NCI-H2196 (cell line): Measurements from ENCODE around the gene RALGAPA1.

Experiments used
- DNase-seq: peaks from one replicate; lab custom pipeline; 2025; ENCODE audit not compliant: unreplicated experiment; lab: John Stamatoyannopoulos, UW

RALGAPA1 gene

DNA sequence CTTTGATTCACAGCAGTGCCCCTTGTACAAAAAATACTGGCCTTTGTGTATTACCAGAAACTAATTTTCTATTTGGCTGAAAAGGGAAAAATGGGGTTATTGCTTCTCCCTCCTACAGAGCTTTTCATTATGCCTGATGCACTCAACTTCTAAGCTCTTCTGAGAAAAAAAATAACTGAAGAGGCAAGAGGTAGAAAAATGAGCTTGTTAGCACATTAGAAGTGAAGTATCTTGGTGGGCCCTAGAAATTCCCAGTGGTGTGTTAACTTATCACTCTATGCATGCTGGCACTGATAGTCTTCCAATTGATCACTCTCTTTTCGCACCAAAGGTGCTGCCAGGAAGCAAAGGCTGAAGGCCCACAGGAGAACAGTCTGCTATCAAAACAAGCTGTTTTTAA is 258.0 kb downstream of the RALGAPA1 start:
- no peak for DNase-seq

DNA sequence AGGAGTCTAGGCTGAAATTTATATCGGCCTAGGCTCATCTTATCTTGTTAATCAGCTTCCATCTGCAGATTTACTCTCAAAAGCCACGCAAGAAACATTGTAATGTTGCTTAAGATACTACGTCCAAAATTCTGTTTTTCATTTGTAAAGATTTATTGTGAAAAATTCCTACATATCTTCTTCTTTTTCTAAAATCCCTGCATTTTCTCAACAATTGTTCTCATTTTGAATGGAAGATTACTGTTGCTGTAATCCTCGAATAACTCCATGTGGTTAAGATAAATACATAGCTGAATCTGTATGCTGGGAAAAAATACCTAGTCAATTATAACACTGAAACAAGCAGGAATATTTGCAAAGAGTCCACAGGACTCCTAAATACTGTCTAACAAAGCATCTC is 259.5 kb downstream of the RALGAPA1 start:
- no peak for DNase-seq

DNA sequence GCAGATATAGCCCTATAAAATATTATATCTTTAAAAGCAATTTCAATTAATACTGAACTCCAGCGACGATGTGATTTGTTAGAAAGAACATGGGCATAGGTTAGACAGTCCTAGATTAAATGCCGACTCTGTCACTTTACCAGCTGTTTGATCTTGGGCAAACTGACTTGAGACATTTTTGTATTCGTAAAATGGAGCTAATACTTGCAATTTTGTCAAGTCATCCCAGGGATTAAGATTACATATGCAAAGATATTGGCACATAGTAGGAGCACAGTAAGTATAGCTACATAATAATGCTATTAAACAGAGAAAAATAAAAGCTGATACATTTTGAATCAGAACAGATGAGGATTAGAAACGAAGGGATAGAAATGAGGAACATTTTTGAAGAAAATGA is 266.1 kb downstream of the RALGAPA1 start:
- DNase-seq, result no peak

DNA sequence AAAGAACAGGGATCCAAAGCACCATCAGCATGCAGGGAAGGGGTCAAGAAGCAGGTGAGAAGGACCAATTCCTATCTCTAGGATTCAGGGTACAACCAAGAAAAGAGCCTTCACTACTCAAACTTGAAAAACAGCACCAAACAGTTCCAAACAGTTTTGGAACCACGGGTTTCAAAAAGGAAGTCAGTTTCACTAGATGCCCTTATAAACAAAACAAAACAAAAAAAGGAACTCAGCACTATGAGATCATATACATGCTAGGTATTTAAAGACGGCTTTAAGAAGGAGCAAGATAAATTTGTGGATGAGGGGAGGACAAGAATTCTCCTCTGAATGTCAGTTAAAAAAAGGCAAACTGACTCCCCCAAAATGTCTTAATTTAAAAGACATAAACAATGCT is 269.1 kb downstream of the RALGAPA1 start:
- no peak for DNase-seq

DNA sequence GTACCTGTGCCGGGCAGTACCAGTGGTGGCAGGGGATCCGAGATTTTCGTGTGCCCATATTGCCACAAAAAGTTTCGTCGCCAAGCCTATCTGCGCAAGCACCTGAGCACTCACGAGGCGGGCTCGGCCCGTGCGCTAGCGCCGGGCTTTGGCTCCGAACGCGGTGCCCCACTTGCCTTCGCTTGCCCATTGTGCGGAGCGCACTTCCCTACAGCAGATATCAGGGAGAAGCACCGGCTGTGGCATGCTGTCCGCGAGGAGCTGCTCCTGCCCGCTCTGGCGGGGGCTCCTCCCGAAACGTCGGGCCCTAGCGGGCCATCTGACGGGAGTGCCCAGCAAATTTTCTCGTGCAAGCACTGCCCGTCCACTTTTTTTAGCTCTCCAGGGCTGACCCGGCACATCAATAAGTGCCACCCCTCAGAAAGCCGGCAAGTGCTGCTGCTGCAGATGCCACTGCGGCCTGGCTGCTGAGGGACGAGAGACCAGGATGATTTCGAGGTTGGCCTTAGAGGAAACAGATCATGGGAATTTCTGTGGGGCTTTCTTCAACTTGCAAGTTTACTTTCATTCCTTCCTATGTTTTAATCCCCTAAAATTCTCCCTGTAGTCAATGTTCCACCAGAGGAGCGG is 273.5 kb downstream of the RALGAPA1 start:
- DNase-seq, result no peak

DNA sequence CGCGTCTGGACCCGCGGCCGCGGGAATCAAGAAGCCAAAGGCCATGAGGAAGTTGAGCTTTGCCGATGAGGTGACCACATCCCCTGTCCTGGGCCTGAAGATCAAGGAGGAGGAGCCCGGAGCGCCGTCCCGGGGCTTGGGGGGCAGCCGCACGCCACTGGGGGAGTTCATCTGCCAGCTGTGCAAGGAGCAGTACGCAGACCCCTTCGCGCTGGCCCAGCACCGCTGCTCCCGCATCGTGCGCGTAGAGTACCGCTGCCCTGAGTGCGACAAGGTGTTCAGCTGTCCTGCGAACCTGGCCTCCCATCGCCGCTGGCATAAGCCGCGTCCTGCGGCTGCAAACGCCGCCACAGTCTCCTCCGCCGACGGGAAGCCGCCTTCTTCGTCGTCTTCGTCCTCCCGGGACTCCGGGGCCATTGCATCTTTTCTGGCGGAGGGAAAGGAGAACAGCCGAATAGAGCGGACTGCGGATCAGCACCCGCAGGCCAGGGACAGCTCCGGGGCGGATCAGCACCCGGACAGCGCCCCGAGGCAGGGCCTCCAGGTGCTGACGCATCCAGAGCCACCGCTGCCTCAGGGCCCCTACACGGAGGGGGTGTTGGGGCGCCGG is 274.1 kb downstream of the RALGAPA1 start:
- DNase-seq, result peak; percentile 10

DNA sequence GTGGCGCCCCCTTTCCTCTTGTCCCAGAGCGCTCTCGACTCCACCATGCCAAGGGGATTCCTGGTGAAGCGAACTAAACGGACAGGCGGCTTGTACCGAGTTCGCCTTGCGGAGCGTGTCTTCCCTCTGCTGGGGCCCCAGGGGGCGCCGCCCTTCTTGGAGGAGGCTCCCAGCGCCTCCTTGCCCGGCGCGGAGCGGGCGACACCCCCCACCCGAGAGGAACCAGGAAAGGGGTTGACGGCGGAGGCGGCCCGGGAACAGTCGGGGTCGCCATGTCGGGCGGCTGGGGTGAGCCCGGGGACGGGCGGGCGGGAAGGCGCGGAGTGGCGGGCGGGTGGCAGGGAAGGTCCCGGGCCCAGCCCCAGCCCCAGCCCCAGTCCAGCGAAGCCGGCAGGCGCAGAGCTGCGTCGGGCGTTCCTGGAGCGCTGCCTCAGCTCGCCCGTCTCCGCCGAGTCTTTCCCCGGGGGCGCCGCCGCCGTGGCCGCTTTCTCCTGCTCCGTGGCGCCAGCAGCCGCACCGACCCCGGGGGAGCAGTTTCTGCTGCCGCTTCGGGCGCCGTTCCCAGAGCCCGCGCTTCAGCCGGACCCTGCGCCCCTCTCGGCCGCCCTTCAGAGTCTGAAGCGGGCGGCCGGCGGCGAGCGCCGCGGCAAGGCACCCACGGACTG is 274.8 kb downstream of the RALGAPA1 start:
- peak; percentile 36 for DNase-seq

DNA sequence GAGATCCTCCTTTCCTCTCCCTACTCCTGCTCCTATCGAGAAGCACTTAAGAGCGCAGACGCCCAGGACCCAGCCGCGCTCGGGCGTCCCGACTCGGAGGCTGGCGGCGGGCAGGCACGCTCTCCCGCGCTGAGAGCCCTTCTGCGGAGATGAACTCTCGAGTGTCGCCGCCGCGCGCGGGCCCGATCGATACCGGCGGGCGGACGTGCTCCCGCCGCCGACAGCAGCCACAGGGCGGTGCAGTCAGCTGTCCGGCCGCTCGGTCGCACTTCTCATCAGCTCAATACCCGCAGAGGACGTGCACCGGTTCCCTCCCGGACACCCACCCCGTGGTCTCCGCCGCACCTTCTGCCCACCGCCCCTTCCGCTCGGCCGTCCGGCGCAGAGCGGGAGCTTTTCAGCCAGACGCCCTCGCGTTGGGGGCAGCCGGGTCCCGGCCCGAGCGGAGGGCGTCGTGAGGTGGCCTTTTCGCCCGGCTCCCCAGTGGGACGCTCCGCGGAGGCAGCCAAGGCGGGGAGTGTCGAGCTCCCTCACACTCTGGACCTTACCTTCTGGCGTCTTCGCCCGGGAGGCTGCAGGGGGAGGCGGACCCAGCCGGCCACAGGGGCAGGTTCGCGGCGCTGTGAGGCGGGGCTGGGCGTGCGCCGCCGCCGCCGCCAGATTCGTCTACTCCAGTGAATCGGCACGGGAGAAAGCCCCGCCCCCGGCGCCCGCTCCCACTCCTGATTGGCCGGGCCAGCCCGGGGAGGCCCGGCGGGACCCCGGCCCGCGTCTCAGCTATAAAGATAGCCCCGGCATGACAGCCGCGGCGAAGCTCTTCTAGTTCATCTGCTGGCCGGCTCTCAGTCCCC is 275.5 kb downstream of the RALGAPA1 start, which contains the start of gene INSM2:
Gene INSM2, plus strand, starts transcription at position 808 of the 851 bp plus-strand sequence. CDS start 89 bp downstream, outside the sequence.
- peak; percentile 89 for DNase-seq

DNA sequence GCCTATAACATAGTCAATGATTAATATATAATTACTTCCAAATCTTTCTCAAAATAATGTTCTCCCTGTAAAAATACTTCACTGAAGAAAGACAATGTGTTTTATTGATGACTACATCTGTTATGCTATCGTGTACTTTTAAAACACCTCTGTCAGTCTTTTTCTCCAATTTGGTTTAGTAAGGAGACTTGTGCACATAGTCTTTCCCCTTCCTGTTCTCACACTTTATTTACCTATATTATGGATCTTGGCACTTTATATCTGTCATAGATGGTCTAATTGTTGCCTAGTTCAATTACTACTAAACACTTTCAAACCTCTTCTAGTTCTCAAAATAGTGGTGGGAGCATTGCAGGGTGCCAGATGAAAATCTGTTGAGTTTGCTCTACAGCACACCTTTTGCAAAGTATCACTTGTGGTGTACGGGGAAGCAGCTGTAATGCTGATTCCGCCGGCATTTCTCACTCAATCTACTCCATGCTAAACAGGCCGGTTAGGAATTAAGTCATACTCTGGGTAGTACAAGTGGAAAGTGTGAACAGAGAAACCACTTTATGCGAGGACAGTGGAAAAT is 276.2 kb downstream of the RALGAPA1 start:
- DNase-seq, result peak; percentile 35

DNA sequence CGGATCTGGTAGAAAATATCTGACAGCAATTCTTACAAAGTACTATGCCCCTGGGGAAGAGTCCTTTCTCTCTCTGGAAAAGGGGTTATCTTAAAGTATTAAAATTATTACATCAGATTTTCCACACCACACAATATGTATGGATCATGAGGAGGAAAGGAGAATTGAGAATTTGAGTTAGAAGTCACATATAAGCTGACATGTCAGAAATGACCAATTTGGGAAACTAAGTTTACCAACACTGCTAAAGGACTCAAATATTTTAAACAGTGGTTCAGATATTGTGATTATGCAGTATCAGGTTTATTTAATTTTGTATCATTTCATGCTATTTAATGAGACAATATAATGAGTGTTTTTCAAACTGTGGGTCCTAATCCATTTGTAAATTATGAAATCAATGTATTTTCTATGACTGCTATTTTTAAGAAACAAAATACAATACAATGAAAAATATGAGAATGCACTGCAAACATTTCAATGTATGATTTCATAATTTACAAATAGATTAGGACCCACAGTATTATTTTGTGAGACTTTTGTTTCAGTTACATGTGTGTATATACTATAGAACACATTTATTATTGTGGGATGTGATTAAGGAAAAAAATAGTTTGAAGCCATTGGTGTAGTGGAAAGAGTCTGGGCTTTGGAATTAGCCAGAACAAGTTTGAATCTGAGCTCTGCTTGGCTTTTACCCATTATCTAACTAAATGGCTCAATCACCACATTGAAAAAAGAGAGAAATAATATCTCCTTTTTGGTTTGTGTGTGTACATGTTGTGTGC is 276.9 kb downstream of the RALGAPA1 start:
- DNase-seq, result no peak

DNA sequence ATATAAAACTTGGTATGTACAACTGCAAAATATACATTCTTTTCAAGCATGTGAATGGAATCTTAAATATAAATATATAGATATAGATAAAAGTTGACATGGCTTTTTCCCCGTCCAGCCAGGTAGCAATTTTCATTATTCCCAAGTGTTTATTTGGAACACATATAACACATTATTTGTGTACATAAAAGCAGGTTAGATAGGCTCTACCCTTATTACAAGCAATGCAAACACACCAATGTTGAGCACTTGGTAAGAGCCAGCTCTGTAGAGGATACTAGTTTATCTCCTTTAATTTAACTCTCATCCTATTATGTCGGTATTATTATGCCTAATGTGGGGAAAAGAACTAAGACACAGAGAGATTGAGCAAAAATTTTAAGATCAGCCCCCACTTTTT is 282.1 kb downstream of the RALGAPA1 start:
- no peak for DNase-seq

DNA sequence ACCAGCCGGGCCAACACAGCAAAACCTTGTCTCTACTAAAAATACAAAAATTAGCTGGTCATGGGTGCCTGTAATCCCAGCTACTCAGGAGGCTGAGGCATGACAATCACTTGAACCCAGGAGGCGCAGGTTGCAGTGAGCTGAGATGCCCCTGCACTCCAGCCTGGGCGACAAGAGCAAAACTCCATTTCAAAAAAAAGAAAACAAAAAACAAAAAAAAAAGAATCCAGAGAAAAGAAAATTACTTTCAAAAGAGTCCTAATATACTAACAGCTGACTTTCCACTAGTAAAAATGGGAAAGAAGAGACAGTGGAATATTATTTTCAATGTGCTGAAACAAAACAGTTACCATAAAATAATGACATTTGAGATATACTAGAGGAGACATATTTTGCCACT is 283.4 kb downstream of the RALGAPA1 start:
- DNase-seq, result no peak

DNA sequence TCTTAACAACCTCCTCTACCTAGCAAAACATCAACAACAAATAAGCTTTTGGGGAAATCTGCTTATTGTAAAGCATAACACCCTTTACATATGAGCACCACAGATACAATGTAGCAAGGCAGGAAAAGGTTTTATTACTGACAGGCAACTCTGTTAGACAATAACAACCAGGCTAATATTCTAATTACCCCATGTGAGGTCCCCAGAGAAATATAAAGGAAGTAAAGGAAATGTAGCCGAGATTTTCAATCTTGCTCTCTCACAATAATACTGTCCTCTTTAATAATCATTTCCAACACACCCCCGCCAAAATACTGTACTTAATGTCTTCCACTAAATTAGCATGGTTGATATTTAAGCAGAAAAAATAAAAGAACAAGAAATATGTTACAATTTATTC is 289.1 kb downstream of the RALGAPA1 start:
- DNase-seq, result no peak

DNA sequence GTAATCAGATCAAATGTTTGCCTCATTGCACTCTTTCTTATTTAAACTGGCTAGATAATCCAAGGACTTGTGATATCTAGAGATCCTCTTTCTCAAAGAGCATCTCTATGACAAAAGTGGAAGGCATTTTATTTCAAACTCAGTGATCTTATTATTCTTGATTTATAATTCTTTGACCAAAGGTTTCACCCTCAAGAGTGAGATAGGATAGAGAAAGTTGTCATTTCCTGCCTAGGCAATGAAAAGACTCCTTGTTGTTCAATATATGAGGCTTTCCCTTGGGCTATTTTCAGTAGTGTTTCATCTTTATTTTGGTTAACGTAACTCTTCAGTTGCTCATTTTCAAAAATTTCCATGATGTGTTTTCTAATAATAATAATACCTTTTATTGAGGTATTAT is 293.2 kb downstream of the RALGAPA1 start:
- DNase-seq, result no peak

DNA sequence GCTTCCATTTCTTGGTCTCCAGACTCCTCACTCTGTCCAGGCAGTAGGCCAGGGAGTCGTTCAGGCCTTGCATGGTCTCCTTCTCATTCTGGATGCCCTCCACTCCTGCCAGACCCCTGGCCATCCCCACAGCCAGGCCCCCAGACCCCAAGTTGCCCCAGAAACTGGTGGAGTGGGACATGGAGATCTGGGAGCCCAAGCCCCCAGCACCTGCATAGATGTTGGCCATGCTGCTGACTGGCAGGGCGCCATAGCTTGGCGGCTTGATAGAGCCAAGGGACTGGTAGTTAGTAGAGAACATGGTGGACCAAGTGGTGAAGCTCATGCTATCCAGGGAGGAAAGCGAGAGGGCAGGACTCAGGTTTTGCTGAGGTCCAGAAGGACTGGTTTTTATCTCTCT is 296.3 kb downstream of the RALGAPA1 start:
- DNase-seq, result no peak

DNA sequence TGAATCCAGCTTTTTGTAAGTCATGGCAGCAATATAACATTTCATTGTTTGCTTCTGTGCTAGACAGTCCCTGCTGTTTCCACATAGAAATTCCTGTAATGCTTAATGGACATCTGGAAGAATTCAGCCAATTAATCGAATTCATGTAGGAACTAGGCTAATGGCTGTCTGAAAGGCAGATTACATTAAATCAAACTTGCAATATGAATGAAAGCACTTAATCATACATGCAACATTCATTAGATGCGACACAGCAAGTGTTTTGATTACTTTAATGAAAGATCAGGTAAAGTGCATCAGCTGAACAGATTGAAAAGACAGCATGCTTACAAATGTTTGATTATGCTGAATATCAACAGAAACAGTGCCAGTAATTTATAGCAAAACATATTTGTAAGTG is 299.2 kb downstream of the RALGAPA1 start:
- DNase-seq, result no peak

DNA sequence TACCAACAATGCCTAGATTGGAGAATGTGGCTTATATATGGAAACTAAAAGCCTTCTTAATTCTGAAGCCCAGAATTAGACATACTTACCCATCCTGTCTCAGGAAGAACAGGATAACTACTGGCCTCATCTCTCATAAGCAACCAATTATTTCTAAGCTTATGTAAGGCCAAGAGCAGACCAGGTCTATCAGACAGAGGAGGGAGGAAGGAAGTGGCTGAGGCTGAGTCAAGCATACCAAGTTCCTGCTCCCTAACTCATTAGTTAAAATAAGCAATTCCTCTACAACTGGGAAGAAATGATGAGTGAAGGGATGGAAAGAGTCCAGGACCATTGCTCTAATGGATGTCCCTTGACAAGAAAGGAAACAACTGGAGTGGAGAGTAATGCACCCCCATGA is 302.2 kb downstream of the RALGAPA1 start:
- DNase-seq, result no peak

DNA sequence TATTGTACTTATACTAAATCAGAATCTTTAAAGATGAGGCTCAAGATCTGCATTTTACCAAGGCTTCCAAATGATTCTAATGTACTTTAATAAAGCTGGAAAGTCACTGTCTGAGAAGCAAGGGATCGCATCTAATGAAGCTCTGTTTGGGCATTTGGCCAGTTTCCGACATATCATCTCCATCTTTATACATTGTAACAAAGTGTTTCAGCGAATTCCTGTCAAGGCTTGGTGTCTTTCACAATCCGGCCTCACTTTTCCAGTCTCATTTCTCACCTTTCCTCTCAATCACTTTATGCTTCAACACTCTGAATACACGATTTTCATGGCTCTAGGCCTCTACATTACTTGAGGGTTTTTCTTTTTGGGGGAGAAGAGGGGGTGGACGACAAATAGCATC is 302.6 kb downstream of the RALGAPA1 start:
- DNase-seq, result no peak

DNA sequence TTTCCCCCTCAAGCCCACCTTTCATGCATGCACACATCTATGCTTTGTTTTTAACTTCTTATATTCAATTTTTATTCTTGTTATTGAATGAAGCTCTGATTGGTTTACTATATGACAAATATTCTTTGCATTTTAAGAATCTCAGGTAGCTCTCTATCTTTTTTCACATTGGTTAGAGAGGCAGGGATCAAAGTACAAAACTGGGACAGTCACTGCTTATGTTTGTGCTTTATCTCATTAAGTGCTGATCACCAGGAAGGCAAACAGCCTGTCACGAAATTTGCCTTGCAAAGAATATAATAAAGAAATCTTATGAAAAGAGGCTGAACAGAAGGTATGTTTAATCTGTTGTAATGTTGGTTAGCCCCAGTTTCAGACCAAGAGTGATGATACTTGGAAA is 304.8 kb downstream of the RALGAPA1 start:
- DNase-seq, result no peak

DNA sequence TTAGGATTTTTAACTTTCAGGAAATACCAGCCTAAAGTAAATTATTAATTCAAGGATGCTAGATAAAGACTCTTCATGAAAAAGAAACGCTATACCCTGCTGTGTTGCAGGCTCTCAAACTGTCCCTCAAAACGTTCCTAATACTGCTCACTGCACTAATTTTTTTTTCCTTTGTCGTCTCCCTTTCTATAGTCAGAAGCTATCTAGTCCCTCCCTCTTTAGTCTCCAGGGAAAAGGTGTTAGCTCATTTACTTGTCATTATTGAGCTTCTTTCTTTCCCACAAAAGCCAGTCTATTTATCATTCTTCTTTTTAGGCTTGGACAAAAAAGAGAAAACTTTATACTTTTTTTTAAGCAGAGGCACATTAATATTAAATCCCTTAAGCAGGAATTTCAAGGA is 305.4 kb downstream of the RALGAPA1 start:
- no peak for DNase-seq
